ENCODE measurements around the gene METTL26. TPM values are rescaled to one million over a fixed set of nuclear protein-coding genes. Genes with fewer than 3 reads are reported as not detected.

Gene METTL26
- total and polyA plus RNA-seq, 10 of the 15 experiments (the other 5 are each of a cell fraction or from before 2014, with no cell fraction given): 5.4 to 163 (median 79.3) TPM

DNA sequence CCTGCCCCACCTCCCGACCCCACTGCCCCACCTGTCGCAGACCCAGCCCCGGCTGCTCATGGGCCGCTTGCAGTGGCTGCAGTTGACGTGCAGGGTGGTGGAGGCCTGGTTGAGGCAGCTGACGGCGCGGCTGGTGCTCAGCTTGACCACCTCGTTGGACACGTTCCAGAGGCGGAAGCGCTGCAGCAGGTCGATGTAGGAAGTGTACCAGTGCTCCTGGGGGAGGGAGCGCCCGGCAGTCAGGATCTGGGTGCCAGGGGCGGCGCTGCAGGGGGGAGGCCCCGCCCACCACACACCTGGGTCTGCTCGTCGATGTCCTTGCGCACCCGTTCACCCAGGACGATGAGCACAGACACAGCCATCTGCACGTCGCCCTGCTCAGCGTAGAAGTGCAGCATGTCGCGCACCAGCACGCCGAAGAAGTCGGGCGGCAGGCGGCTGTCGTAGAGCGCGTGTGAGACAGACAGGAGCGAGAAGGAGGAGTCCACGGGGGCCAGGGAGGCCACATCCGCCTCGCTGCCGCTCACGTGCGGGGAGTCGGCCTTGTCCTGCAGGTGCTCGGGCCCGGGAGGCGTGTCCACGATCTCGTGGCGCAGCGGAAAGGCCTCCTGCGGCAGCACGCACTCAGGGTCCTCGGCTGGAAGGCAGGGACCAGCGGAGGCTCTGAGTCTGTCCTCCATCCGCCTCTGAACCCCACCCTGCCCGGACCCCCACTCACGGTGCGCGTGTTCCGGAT lies 49.0 kb upstream of the METTL26 start:
- intact Hi-C loops (cut with micrococcal nuclease; ENCODE audit: unreplicated experiment): loop anchor here (2.0 to 5.0 kb wide), 3 partner anchors 36 to 158 kb away; partner anchors contain the start of genes ANTKMT, CAPN15 and METTL26
- ATAC-seq (no peak), DNase-seq (ENCODE audit: low read depth, low spot score) (no peak), FAIRE-seq (no peak)
- Histone ChIP-seq H2AFZ (ENCODE audit: control insufficient read depth, low read depth, low read length) (no peak overlapping the region), H3K27ac (ENCODE audit: control insufficient read depth, insufficient read depth) (no peak overlapping the region), H3K4me2 (ENCODE audit: control insufficient read depth, insufficient read depth) (no peak overlapping the region; the same call in 1 of the 2 replicates), H3K27me3 (replicated peaks in 1 of 2; ENCODE audit: control insufficient read depth in 2 of 2, insufficient read depth in 2 of 2, low read length in 1 of 2) (no peaks in the 10 kb centered on the region), H3K79me2 (ENCODE audit: control insufficient read depth, insufficient read depth, low read length) (peaks cover 34% of the 10 kb centered on the region), H3K9ac (ENCODE audit: control insufficient read depth, insufficient read depth, low read length) (no peak overlapping the region), H3K4me3 (no peak overlapping the region), H3K36me3 (ENCODE audit: control insufficient read depth in 2 of 2, insufficient read depth in 2 of 2, low read length in 1 of 2) (peaks cover 6 to 14% of the 10 kb centered on the region in 2 experiments; a peak in 2 of 4 replicates), H4K20me1 (ENCODE audit: control insufficient read depth, insufficient read depth) (peaks cover 6% of the 10 kb centered on the region; the same call in 1 of the 2 replicates), H3K9me3 (replicated peaks; ENCODE audit: control insufficient read depth, insufficient read depth, low read length) (no peaks in the 10 kb centered on the region), H3K4me1 (ENCODE audit: control insufficient read depth, insufficient read depth, low read length) (peaks cover 20% of the 10 kb centered on the region)
- in situ Hi-C loops (cut with MboI): no loop called here
- CTCF ChIA-PET: no interaction called here
- RAD21 ChIA-PET (ENCODE audit: unreplicated experiment): no interaction called here
- TF ChIP-seq POLR2A (IDR thresholded peaks at IDR 0.05; ENCODE audit: low read depth, low read length) (peak; percentile 58), NFYB (IDR thresholded peaks at IDR 0.05; ENCODE audit: insufficient read depth, low read depth, low read length) (no peak), SMC3 (IDR thresholded peaks at IDR 0.05; ENCODE audit: borderline replicate concordance, low read length) (no peak), ZNF274 (IDR thresholded peaks at IDR 0.05; ENCODE audit: insufficient read depth, insufficient read length) (no peak)
- 97% methylated on average over 49 of the region's 61 CpGs for WGBS (ENCODE audit: insufficient coverage, insufficient replicate concordance, low lambda C conversion rate, missing lambda C conversion rate)
- SMC1A ChIA-PET (ENCODE audit: uncharacterized antibody, unreplicated experiment): no interaction called here
- POLR2A ChIA-PET: no interaction called here
- no TSS peak for BruUV-seq (replicated peaks)

- SMC1A ChIA-PET (ENCODE audit: uncharacterized antibody, unreplicated experiment): no interaction called here
- H4K20me1 ChIP-seq (ENCODE audit: control insufficient read depth, insufficient read depth): peaks cover 6% of the 10 kb centered on the region; the same call in 1 of the 2 replicates
- H3K36me3 ChIP-seq (ENCODE audit: control insufficient read depth in 2 of 2, insufficient read depth in 2 of 2, low read length in 1 of 2): peaks cover 6 to 14% of the 10 kb centered on the region in 2 experiments; a peak in 2 of 4 replicates
- in situ Hi-C loops (cut with MboI) (no loop called here), intact Hi-C loops (cut with micrococcal nuclease; ENCODE audit: unreplicated experiment) (loop anchor here (2.0 to 5.0 kb wide), 3 partner anchors 37 to 157 kb away; partner anchors contain the start of genes ANTKMT, CAPN15 and METTL26)
- RAD21 ChIA-PET (ENCODE audit: unreplicated experiment): no interaction called here
- 2% methylated on average over 66 of the region's 91 CpGs for WGBS (ENCODE audit: insufficient coverage, insufficient replicate concordance, low lambda C conversion rate, missing lambda C conversion rate)
- CTCF ChIA-PET: interaction anchor here (0.8 kb wide), 1 partner anchor 36 kb away, joined by 3 read pairs; no protein-coding TSS in a partner anchor
- peaks cover 16% of the 10 kb centered on the region for H3K4me1 ChIP-seq (ENCODE audit: control insufficient read depth, insufficient read depth, low read length)
- peak within 1 kb of the TSS; percentile 67 for H3K4me3 ChIP-seq
- peak within 1 kb of the TSS; percentile 61 for H3K9ac ChIP-seq (ENCODE audit: control insufficient read depth, insufficient read depth, low read length)
- H2AFZ ChIP-seq (ENCODE audit: control insufficient read depth, low read depth, low read length): peak within 1 kb of the TSS; percentile 37; the same call in 1 of the 2 replicates
- peak; percentile 86 for ATAC-seq
- no peak for DNase-seq (ENCODE audit: low read depth, low spot score)
- no TSS peak for BruUV-seq (replicated peaks)
- H3K9me3 ChIP-seq (replicated peaks; ENCODE audit: control insufficient read depth, insufficient read depth, low read length): no peaks in the 10 kb centered on the region
- H3K79me2 ChIP-seq (ENCODE audit: control insufficient read depth, insufficient read depth, low read length): peaks cover 26% of the 10 kb centered on the region
- FAIRE-seq: peak; percentile 94
- H3K4me2 ChIP-seq (ENCODE audit: control insufficient read depth, insufficient read depth): peak within 1 kb of the TSS; percentile 90
- H3K27me3 ChIP-seq (replicated peaks in 1 of 2; ENCODE audit: control insufficient read depth in 2 of 2, insufficient read depth in 2 of 2, low read length in 1 of 2): no peaks in the 10 kb centered on the region
- peak within 1 kb of the TSS; percentile 44; the same call in 1 of the 2 replicates for H3K27ac ChIP-seq (ENCODE audit: control insufficient read depth, insufficient read depth)
- POLR2A ChIA-PET: interaction anchor here (0.6 to 1.0 kb wide), 2 partner anchors 11 to 30 kb away, joined by 3 to 5 read pairs; no protein-coding TSS in a partner anchor
- TF ChIP-seq STAT1 (conservative IDR thresholded peaks at IDR 0.05) (0 out of 2 replicates have a peak, but pooled peaks have one; percentile 26), RFX5 (IDR thresholded peaks at IDR 0.05; ENCODE audit: low read depth, low read length) (0 out of 2 replicates have a peak, but pooled peaks have one; percentile 26), CBFB (IDR thresholded peaks at IDR 0.05; ENCODE audit: low read depth) (no peak), GABPA (IDR thresholded peaks at IDR 0.05; ENCODE audit: low read depth) (peak; percentile 95)
- TF ChIP-seq, protein P1, sequence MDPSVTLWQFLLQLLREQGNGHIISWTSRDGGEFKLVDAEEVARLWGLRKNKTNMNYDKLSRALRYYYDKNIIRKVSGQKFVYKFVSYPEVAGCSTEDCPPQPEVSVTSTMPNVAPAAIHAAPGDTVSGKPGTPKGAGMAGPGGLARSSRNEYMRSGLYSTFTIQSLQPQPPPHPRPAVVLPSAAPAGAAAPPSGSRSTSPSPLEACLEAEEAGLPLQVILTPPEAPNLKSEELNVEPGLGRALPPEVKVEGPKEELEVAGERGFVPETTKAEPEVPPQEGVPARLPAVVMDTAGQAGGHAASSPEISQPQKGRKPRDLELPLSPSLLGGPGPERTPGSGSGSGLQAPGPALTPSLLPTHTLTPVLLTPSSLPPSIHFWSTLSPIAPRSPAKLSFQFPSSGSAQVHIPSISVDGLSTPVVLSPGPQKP (IDR thresholded peaks at IDR 0.05; ENCODE audit: low read depth, low read length): peak; percentile 75; the same call in 1 of the 2 replicates
- TF ChIP-seq, protein P2, sequence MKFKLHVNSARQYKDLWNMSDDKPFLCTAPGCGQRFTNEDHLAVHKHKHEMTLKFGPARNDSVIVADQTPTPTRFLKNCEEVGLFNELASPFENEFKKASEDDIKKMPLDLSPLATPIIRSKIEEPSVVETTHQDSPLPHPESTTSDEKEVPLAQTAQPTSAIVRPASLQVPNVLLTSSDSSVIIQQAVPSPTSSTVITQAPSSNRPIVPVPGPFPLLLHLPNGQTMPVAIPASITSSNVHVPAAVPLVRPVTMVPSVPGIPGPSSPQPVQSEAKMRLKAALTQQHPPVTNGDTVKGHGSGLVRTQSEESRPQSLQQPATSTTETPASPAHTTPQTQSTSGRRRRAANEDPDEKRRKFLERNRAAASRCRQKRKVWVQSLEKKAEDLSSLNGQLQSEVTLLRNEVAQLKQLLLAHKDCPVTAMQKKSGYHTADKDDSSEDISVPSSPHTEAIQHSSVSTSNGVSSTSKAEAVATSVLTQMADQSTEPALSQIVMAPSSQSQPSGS (IDR thresholded peaks at IDR 0.05; ENCODE audit: low read length): no peak; the same call in 1 of the 2 replicates
These were observed 48.1 kb upstream of the METTL26 start, which contains the start of gene JMJD8 for GRCh38 chr16:684071-684794. TSS of gene JMJD8 (minus strand) at chr16:684334. CDS start at chr16:684319, 15 bp downstream.

Measured in GM12878 (cell line).